PC-3 (cell line): Measurements from ENCODE around the gene SORBS2. TPM values are rescaled to one million over a fixed set of nuclear protein-coding genes. Genes with fewer than 3 reads are reported as not detected.
A peak's percentile ranks its signal among the peaks of the same experiment; 100 is the strongest.

ENCODE experiments used
- ATAC-seq: fragments of 200-7000 bp; cut with Tn5 transposase; 2 replicates; pipeline ENCODE4 v1.9.1; 2020; ENCODE audit warnings: mild to moderate bottlenecking, moderate library complexity
- BruUV-seq: library from RNA; stranded (reverse); fragments of 400-500 nt; replicated peaks from 2 replicates; lab custom pipeline; 2021; lab: Mats Ljungman, UMichigan
- CTCF ChIA-PET: fragments of 300-600 bp; sonication (Branson Sonifier 250); formaldehyde crosslinking; loops from one replicate; lab custom pipeline; 2022; ENCODE audit warnings: antibody characterized with exemption; lab: Charles Lee
- POLR2A ChIA-PET: fragments of 300-600 bp; sonication (Branson Sonifier 250); formaldehyde crosslinking; loops from one replicate; lab custom pipeline; 2022; ENCODE audit warnings: antibody characterized with exemption; ENCODE audit not compliant: unreplicated experiment; lab: Charles Lee
- DNase-seq: peaks from one replicate; pipeline ENCODE4 v3.0.0-alpha.2; 2015
- H2AFZ ChIP-seq: fragments of 300-600 bp; sonication (generic); 2 replicates; pipeline ENCODE4 v1.6.0; 2016; ENCODE audit warnings: antibody characterized with exemption, low read length
- H3F3A ChIP-seq: fragments of 300-600 bp; sonication (generic); one replicate; pipeline ENCODE4 v1.6.0; 2017; ENCODE audit warnings: antibody characterized with exemption, low read length, control low read depth, mild to moderate bottlenecking; ENCODE audit not compliant: unreplicated experiment
- H3K27ac ChIP-seq: fragments of 300-600 bp; sonication (generic); 2 replicates; pipeline ENCODE4 v1.5.1; 2016; ENCODE audit warnings: mild to moderate bottlenecking, low read length
- H3K27me3 ChIP-seq: fragments of 300-600 bp; sonication (generic); 2 replicates; pipeline ENCODE4 v1.6.1; 2016; ENCODE audit warnings: low read length, mixed read lengths
- H3K36me3 ChIP-seq: fragments of 300-600 bp; sonication (generic); 2 replicates; pipeline ENCODE4 v1.6.1; 2016; ENCODE audit warnings: low read depth, mixed run types, low read length, mixed read lengths
- H3K4me1 ChIP-seq: fragments of 300-600 bp; sonication (generic); 2 replicates; pipeline ENCODE4 v1.5.1; 2016; ENCODE audit warnings: low read length; ENCODE audit not compliant: insufficient read depth
- H3K4me2 ChIP-seq: fragments of 300-600 bp; sonication (generic); 2 replicates; pipeline ENCODE4 v1.6.0; 2016; ENCODE audit warnings: low read length
- H3K4me3 ChIP-seq: fragments of 300-600 bp; sonication (generic); 2 replicates; pipeline ENCODE4 v1.5.1; 2016; ENCODE audit warnings: mild to moderate bottlenecking, low read length, mixed read lengths
- H3K79me2 ChIP-seq: fragments of 300-600 bp; sonication (generic); 2 replicates; pipeline ENCODE4 v1.6.1; 2017; ENCODE audit warnings: low read length, mixed read lengths
- H3K9ac ChIP-seq: fragments of 300-600 bp; sonication (generic); 2 replicates; pipeline ENCODE4 v1.6.0; 2016; ENCODE audit warnings: mild to moderate bottlenecking, low read length
- H3K9me2 ChIP-seq: fragments of 300-600 bp; sonication (generic); replicated peaks from 2 replicates; pipeline ENCODE4 v1.6.1; 2016; ENCODE audit warnings: mixed run types, low read length, mixed read lengths
- H3K9me3 ChIP-seq: fragments of 300-600 bp; sonication (generic); 2 replicates; pipeline ENCODE4 v1.6.1; 2016; ENCODE audit warnings: low read length, mixed read lengths
- H4K20me1 ChIP-seq: fragments of 300-600 bp; sonication (generic); 2 replicates; pipeline ENCODE4 v1.6.1; 2016; ENCODE audit warnings: low read length, mixed read lengths
- CTCF ChIP-seq: fragments of 300-600 bp; sonication (generic); conservative IDR thresholded peaks from 2 replicates; pipeline ENCODE4 v1.5.1; 2017; ENCODE audit warnings: antibody characterized with exemption, low read depth, mild to moderate bottlenecking, low read length
- EZH2 ChIP-seq: fragments of 300-600 bp; sonication (generic); IDR thresholded peaks from one replicate; pipeline ENCODE4 v1.6.1; 2017; ENCODE audit warnings: antibody characterized with exemption, mild to moderate bottlenecking, low read length; ENCODE audit not compliant: unreplicated experiment
- EZH2phosphoT487 ChIP-seq: fragments of 300-600 bp; sonication (generic); IDR thresholded peaks from 2 replicates; pipeline ENCODE4 v1.6.1; 2018; ENCODE audit warnings: mild to moderate bottlenecking, antibody characterized with exemption, low read length, borderline replicate concordance
- intact Hi-C: fragments of 100-400 bp; cut with micrococcal nuclease; formaldehyde crosslinking; loops from 2 replicates; pipeline ENCODE4 v1.9.0; 2023
- total RNA-seq: library from RNA; depleted of rRNA; stranded (reverse); fragments of >200 nt; gene quantifications from 2 replicates; pipeline ENCODE4 v1.2.3, GENCODE V29; 2014

SORBS2 gene
- total RNA-seq, 1 experiment from 2014 or later, result 3.6 TPM

- Histone ChIP-seq H3K9me2 (no peaks in the 10 kb centered on the region), H3F3A (no peaks in the 10 kb centered on the region), H2AFZ (no peak overlapping the region), H3K79me2 (no peaks in the 10 kb centered on the region), H3K9me3 (no peaks in the 10 kb centered on the region), H3K4me1 (peaks cover 9% of the 10 kb centered on the region), H3K9ac (no peak overlapping the region), H3K4me2 (no peak overlapping the region), H3K27ac (no peak overlapping the region), H4K20me1 (no peaks in the 10 kb centered on the region), H3K36me3 (no peaks in the 10 kb centered on the region), H3K4me3 (no peak overlapping the region), H3K27me3 (no peaks in the 10 kb centered on the region)
- peak; percentile 55 for ATAC-seq
- POLR2A ChIA-PET, result no interaction called here
- peak; percentile 6 for DNase-seq
- TF ChIP-seq CTCF (no peak), EZH2phosphoT487 (no peak), EZH2 (no peak)
- intact Hi-C loops, result no loop called here
- no TSS peak for BruUV-seq
- CTCF ChIA-PET, result no interaction called here
Observed at GRCh38 chr4:185685804-185686203, 126.2 kb downstream of the SORBS2 start.

GRCh38 chr4:185683896-185684295 is 128.1 kb downstream of the SORBS2 start:
- Histone ChIP-seq H3K9me3 (no peaks in the 10 kb centered on the region), H3K4me1 (peaks cover 9% of the 10 kb centered on the region), H3K4me3 (no peak overlapping the region), H3K9ac (no peak overlapping the region), H3K36me3 (no peaks in the 10 kb centered on the region), H3K27me3 (no peaks in the 10 kb centered on the region), H2AFZ (no peak overlapping the region), H3K4me2 (no peak overlapping the region), H3F3A (no peaks in the 10 kb centered on the region), H3K9me2 (no peaks in the 10 kb centered on the region), H3K79me2 (no peaks in the 10 kb centered on the region), H4K20me1 (no peaks in the 10 kb centered on the region), H3K27ac (no peak overlapping the region)
- DNase-seq (no peak), ATAC-seq (no peak)
- intact Hi-C loops, result no loop called here
- TF ChIP-seq CTCF (no peak), EZH2 (no peak), EZH2phosphoT487 (no peak)
- no TSS peak for BruUV-seq
- CTCF ChIA-PET, result no interaction called here
- POLR2A ChIA-PET, result no interaction called here

- Histone ChIP-seq H3K4me1 (peaks cover 9% of the 10 kb centered on the region), H3F3A (no peaks in the 10 kb centered on the region), H3K9ac (no peak overlapping the region), H3K9me2 (no peaks in the 10 kb centered on the region), H2AFZ (no peak overlapping the region), H3K9me3 (no peaks in the 10 kb centered on the region), H3K4me3 (no peak overlapping the region), H3K27ac (no peak overlapping the region), H3K79me2 (no peaks in the 10 kb centered on the region), H3K27me3 (no peaks in the 10 kb centered on the region), H3K36me3 (no peaks in the 10 kb centered on the region), H3K4me2 (no peak overlapping the region), H4K20me1 (no peaks in the 10 kb centered on the region)
- TF ChIP-seq EZH2phosphoT487 (no peak), EZH2 (no peak), CTCF (no peak)
- no peak for DNase-seq
- ChIA-PET CTCF (no interaction called here), POLR2A (no interaction called here)
- no peak for ATAC-seq
- no TSS peak for BruUV-seq
- intact Hi-C loops, result no loop called here
Observed at GRCh38 chr4:185683222-185683621, 128.8 kb downstream of the SORBS2 start.
